ENCODE results near the gene RPF1.
"Not testable (repeated sequence)": the region's sequence is repeated elsewhere in the genome, so short reads cannot be mapped to it uniquely, and the experiment has no call there.

The RPF1 gene

GRCh38 chr1:84493747-84494146 is 14.7 kb downstream of the RPF1 start:
- DNase-seq = no peak

GRCh38 chr1:84496498-84496897 is 17.4 kb downstream of the RPF1 start:
- no peak for DNase-seq

GRCh38 chr1:84497631-84498275 is 18.7 kb downstream of the RPF1 start:
- no peak for DNase-seq

GRCh38 chr1:84502927-84503326 is 23.9 kb downstream of the RPF1 start:
- no peak for DNase-seq

- DNase-seq = peak; percentile 33
Measured at GRCh38 chr1:84504580-84505492, 25.8 kb downstream of the RPF1 start.

- peak; percentile 80 for DNase-seq
Measured at GRCh38 chr1:84505493-84506001, 26.5 kb downstream of the RPF1 start.

GRCh38 chr1:84506002-84506728 is 27.1 kb downstream of the RPF1 start, which contains the start of the genes GNG5 and SPATA1:
Gene GNG5 (minus strand): TSS chr1:84506581. CDS start chr1:84506091, 490 bp downstream.
Gene SPATA1 (plus strand): TSS chr1:84506386. CDS start chr1:84516360, 9,974 bp downstream.
- DNase-seq = peak; percentile 94

- no peak for DNase-seq
Measured at GRCh38 chr1:84506729-84507453, 27.8 kb downstream of the RPF1 start.

- DNase-seq = not testable (repeated sequence)
Measured at GRCh38 chr1:84507887-84508286, 28.8 kb downstream of the RPF1 start.

- DNase-seq = no peak
Measured at GRCh38 chr1:84508510-84508909, 29.4 kb downstream of the RPF1 start.

GRCh38 chr1:84509029-84509428 is 30.0 kb downstream of the RPF1 start:
- no peak for DNase-seq

GRCh38 chr1:84510165-84510564 is 31.1 kb downstream of the RPF1 start:
- no peak for DNase-seq

GRCh38 chr1:84510668-84511067 is 31.6 kb downstream of the RPF1 start:
- no peak for DNase-seq

GRCh38 chr1:84524590-84524989 is 45.5 kb downstream of the RPF1 start:
- no peak for DNase-seq

- peak; percentile 48 for DNase-seq
Measured at GRCh38 chr1:84525779-84526178, 46.7 kb downstream of the RPF1 start.

- no peak for DNase-seq
Measured at GRCh38 chr1:84538599-84538998, 59.5 kb downstream of the RPF1 start.

- DNase-seq = peak; percentile 1
Measured at GRCh38 chr1:84539972-84540371, 60.9 kb downstream of the RPF1 start.

- no peak for DNase-seq
Measured at GRCh38 chr1:84540759-84541158, 61.7 kb downstream of the RPF1 start.

- DNase-seq = no peak
Measured at GRCh38 chr1:84541679-84542078, 62.6 kb downstream of the RPF1 start.
